ENCODE data around the gene TTBK2.
"Not testable (repeated sequence)": the region's sequence is repeated elsewhere in the genome, so short reads cannot be mapped to it uniquely, and the experiment has no call there.

The TTBK2 gene

DNA sequence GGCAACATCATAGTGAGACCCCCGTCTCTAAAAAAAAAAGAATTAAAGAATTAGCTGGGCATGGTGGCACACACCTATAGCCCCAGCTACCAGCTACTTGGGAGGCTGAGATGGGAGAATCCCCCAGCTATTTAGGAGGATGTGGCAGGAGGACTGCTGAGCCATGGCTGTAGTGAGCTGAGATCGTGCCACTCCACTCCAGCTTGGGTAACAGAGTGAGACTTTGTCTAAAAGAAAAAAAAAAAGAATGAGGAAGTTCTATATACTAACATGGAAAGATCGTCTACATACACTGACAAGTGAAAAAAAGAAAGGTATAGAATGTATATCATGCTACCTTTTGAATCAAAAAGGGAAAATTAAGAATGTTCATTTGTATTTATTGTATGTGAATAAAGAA is 99.8 kb downstream of the TTBK2 start:
- FAIRE-seq = no peak

- no peak for FAIRE-seq
These were observed 100.8 kb downstream of the TTBK2 start for GRCh38 chr15:42819786-42820185.

DNA sequence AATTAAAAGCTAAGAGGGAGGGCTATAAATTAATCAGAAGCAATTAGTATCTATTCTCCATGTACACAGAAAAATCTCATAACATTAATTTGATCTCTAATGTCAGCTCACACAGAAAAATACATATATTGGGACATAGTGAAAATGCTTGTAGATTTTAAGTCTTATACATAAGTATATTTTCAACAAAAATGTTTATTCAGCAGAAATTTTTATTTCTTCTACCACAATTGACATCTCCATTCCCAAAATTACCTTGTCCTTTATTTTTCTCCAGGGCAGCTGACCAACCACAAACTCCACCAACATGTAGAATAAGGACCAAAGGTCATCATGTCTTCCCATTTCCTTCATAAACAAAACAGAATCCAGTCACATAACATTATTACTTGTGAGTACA is 109.1 kb downstream of the TTBK2 start:
- no peak for FAIRE-seq

DNA sequence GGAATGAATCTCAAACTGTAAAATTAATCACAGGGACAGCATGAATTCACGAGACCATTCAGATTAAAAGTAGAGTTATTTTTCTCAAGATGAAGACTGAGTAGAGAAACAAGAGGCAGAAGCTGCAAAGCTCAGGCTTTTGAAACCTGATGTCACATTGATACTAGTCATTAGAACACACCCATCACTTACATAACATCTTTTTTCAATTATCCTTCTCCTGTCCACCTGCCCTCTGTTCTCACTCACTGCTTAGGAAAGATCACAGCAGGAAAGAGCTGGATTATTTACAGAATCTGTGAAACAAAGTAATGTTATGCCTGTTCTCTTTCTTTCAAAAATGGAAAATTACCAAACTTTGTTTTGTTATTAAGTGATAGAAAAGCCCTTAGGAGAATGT is 111.7 kb downstream of the TTBK2 start:
- no peak for FAIRE-seq

DNA sequence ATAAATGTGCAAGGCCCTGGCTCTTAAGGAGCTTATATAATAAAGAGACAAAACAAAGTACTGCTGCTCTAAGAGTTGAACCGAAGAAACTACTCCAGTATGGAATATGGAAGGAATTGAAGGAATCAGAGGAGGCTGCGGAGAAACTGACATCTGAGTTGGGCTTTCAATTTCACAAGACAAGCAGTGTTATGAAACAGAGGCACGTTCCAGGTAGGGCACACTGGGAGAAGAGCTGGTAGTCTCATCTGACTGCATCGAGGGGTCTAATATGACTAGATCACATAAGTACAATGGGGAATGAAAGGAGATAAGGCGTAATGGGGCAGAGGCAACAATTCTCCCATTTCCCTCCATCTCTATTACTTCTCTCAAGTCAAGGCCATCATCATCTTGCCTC is 115.3 kb downstream of the TTBK2 start:
- FAIRE-seq = no peak

DNA sequence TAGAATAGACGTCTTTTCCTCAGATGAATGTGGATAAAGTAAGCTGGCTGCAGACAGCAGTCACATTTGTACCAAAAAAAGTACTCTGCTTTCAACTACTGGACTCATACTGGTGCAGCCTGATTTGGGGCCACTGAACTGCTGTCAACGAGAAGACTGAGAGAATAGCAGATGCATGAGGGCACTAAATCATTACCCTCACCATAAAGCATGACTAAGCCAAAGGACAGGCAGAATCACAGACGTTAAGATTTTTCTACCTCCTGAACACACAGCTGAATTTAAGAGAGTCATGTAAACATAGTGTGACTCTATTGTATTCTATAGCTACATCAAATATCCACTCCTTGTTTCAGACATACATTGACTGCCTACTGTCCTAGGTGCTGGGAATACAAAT is 115.8 kb downstream of the TTBK2 start:
- FAIRE-seq = no peak

GRCh38 chr15:42803436-42803835 is 117.1 kb downstream of the TTBK2 start:
- FAIRE-seq = no peak

GRCh38 chr15:42802168-42802567 is 118.4 kb downstream of the TTBK2 start:
- no peak for FAIRE-seq

GRCh38 chr15:42800731-42801474 is 119.7 kb downstream of the TTBK2 start:
- no peak for FAIRE-seq

GRCh38 chr15:42798802-42799201 is 121.8 kb downstream of the TTBK2 start:
- FAIRE-seq = no peak

GRCh38 chr15:42796955-42797782 is 123.4 kb downstream of the TTBK2 start:
- peak; percentile 72 for FAIRE-seq

DNA sequence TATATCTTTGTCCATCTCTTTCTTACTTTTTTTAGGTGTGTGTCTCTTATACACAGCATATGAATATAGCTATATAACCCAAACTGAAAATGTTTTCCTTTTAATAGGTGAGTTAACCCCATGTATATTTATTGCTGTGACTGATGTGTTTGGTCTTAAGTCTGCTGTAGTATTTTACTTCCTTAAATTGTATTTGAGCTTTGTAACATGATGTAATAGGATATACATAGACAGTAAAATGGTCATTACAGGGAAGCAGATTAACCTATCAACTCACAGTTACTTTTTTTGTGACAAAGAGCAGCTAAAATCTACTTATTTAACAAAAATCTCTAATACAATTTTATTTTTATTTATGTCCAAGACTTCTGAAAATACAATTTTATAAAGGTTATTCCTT is 131.9 kb downstream of the TTBK2 start:
- FAIRE-seq = no peak

DNA sequence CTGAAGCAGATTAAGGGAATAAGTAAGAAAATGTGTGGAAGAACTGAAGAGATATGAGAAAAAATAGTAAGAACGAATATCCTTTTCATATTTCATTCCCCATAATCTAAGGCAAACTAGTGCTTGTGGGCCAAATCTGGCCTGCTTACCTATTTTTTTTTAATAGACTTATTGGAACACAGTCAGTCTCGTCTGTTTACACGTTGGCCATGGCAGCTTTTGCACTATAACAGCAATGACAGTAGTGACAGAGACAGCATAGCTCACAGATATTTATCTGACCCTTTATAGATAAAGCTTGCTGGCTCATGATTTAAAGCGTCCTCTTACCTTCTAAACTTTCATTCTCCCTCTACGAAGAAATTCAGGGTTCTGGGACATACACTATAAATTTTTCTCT is 133.6 kb downstream of the TTBK2 start:
- FAIRE-seq = no peak

DNA sequence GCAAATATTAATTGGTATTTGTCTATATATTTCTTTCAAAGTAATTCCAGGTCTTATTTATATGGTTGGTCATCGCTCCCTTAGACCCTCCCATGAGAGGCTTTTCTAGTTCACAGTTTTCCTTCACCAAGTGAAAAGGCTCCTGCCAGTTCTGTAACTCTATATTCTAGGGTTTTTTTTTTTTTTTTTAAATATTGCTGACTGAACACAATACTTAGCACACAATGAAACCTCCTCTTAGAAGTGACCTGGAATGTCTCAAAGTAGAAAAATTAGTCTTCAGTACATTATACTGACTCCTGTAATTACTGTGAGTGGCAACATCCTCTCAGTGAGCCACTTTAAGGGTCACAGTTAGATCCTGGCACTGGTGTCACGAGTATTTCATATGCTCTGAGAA is 135.0 kb downstream of the TTBK2 start:
- no peak for FAIRE-seq

GRCh38 chr15:42784705-42785104 is 135.9 kb downstream of the TTBK2 start:
- FAIRE-seq = no peak

DNA sequence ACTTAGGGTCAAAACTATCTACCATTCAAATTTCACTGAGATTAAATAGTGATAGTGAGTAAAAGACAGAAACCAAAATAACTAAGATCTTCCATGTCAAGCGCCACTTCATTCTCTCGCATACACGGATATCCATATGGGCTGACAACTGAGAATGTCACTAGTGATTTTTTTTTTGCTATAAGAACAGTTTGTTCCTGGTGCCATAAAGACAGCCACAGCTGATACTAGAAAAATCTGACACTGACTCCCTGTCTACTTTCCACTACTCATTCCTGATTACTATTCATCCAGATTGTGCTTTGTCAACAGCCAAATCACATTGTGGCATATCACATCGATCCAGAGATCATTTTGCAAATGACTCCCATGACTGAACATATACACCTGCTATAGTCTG is 137.9 kb downstream of the TTBK2 start:
- FAIRE-seq = no peak

DNA sequence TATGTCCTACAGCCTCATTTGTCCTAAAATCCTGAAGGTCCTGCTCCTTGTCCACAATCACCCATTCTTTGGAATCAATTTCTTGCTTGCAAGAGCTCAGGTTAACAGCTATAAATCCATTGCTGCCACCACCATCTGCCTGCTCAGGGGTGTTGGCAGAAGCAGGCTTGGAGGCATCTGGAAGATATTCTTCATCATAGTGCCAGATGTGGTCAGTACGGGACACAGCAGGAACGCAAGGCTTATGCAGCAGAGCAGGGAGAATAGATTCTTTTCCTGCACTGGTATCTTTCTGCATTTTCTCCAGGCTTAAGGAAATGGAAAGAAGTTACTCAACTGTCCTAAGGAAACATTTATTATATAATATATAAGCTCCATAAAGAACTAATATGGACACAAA is 145.2 kb downstream of the TTBK2 start:
- no peak for FAIRE-seq

DNA sequence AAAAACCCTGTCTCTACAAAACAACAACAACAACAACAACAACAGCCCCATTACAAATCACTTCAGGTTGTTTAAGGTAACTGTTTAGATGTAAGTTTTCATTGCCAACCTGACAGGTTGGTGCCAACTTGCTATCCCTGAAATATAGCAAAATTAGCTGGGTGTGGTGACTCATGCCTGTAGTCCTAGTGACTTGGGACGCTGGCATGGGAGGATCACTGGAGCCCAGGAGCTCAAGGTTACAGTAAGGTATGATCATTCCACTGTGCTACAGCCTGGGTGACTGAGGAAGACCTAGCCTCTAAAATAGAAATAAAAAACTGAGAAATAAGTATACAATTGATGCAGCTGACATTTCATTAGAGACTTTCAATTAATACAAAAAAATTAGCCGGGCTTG is 147.7 kb downstream of the TTBK2 start:
- FAIRE-seq = no peak

DNA sequence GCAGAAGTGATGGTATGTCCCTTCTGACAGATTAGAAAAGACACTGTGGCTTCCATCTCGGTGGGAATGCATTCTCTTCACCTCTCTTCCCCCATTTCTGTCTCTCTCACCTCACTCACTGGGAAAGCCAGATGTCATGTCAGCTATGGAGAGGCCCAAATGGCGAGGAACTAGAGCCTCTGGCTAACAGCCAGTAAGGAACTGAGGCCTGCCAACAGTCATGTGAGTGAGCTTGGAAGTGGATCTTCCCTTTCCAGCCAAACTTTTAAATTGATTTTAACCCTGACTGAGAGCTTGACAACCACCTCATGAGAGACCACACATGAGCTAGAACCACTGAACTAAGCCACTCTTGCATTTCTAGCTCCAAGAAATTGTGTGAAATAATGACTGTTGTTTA is 148.4 kb downstream of the TTBK2 start:
- no peak for FAIRE-seq

DNA sequence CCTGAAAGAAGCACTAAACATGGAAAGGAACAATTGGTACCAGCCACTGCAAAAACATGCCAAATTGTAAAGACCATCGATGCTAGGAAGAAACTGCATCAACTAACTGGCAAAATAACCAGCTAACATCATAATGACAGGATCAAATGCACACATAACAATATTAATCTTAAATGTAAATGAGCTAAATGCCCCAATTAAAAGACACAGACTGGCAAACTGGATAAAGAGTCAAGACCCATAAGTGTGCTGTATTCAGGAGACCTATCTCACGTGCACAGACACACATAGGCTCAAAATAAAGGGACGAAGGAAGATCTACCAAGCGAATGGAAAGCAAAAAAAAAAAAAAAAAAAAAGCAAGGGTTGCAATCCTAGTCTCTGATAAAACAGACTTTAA is 154.5 kb downstream of the TTBK2 start:
- not testable (repeated sequence) for FAIRE-seq

DNA sequence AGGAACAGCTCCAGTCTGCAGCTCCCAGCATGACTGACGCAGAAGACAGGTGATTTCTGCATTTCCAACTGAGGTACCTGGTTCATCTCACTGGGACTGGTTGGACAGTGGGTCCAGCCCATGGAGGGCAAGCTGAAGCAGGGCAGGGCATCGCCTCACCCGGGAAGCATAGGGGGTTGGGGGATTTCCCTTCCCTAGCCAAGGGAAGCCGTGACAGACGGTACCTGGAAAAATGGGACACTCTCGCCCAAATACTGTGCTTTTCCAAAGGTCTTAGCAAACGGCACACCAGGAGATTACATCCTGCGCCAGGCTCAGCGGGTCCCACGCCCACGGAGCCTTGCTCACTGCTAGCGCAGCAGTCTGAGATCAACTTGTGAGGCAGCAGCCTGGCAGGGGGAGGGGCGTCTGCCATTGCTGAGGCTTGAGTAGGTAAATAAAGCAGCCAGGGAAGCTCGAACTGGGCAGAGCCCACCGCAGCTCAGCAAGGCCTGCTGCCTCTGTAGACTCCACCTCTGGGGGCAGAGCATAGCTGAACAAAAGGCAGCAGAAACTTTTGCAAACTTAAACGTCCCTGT is 156.3 kb downstream of the TTBK2 start:
- not testable (repeated sequence) for FAIRE-seq

DNA sequence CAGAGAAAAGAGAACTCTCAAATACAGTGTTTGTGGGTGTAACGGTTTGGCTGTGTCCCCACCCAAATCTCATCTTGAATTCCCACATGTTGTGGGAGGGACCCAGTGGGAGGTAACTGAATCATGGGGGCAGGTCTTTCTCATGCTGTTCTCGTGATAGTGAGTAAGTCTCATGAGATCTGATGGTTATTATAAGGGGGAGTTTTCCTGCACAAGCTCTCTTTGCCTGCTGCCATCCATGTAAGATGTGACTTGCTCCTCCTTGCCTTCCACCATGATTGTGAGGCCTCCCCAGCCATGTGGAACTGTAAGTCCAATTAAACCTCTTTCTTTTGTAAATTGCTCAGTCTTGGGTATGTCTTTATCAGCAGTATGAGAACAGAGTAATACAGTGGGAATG is 158.8 kb downstream of the TTBK2 start:
- FAIRE-seq = not testable (repeated sequence)

DNA sequence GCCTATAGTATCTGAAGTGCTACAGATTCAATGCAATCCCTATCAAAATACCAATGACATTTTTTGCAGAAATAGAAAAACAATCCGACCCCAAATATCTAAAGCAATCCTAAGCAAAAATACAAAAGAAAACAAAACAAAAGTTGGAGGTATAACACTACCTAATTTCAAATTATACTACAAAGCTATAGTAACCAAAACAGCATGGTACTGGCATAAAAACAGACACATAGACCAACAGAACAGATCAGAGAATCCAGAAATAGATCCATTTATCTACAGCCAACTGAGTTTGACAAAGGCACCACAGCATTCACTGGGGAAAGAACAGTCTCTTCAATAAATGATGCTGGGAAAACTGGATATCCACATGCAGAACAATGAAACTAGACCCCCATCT is 159.8 kb downstream of the TTBK2 start:
- FAIRE-seq = no peak

GRCh38 chr15:42759093-42759492 is 161.5 kb downstream of the TTBK2 start:
- FAIRE-seq = no peak

Data from A204.1 (cell line).